Dermis microvascular lymphatic vessel endothelial cell (primary cell): Measurements from ENCODE around the gene SPRYD3. TPM values are rescaled to one million over a fixed set of nuclear protein-coding genes. Genes with fewer than 3 reads are reported as not detected.
"Not testable (repeated sequence)": the region's sequence is repeated elsewhere in the genome, so short reads cannot be mapped to it uniquely, and the experiment has no call there.

Experiments used
- DNase-seq, 2 donors: peaks; one replicate each; pipeline versions ENCODE4 v3.0.0 to v3.0.0-alpha.2; 2010; ENCODE audit warnings: low read depth in 2 of 2
- total RNA-seq: library from RNA; depleted of rRNA; stranded (reverse); fragments of >200 nt; gene quantifications from 2 replicates; pipeline ENCODE4 v1.2.1, GENCODE V29; 2014

The SPRYD3 gene
- 9.8 and 15.4 TPM in 2 replicates for total RNA-seq

- DNase-seq, result peak; percentile 79 to 98
These were observed at the start of gene SPRYD3 for GRCh38 chr12:53079226-53080117. Gene SPRYD3, minus strand, starts transcription at chr12:53079390. Its CDS starts 57 bp downstream, at chr12:53079333.

GRCh38 chr12:53127169-53127568 lies 48.0 kb upstream of the SPRYD3 start:
- no peak for DNase-seq

GRCh38 chr12:53124352-53124723 lies 45.1 kb upstream of the SPRYD3 start:
- DNase-seq, result no peak

- no peak for DNase-seq
These were observed 44.6 kb upstream of the SPRYD3 start for GRCh38 chr12:53123578-53124351.

GRCh38 chr12:53122961-53123468 lies 43.8 kb upstream of the SPRYD3 start:
- DNase-seq, result no peak

GRCh38 chr12:53120685-53121525 lies 41.7 kb upstream of the SPRYD3 start:
- DNase-seq, result no peak

GRCh38 chr12:53118751-53119300 lies 39.6 kb upstream of the SPRYD3 start:
- no peak for DNase-seq

- no peak for DNase-seq
These were observed 36.9 kb upstream of the SPRYD3 start for GRCh38 chr12:53115891-53116648.

GRCh38 chr12:53115112-53115890 lies 36.1 kb upstream of the SPRYD3 start:
- DNase-seq, result no peak

- no peak for DNase-seq
These were observed 34.8 kb upstream of the SPRYD3 start for GRCh38 chr12:53113951-53114350.

GRCh38 chr12:53113136-53113705 lies 34.0 kb upstream of the SPRYD3 start:
- DNase-seq, result no peak

- not testable (repeated sequence) for DNase-seq
These were observed 33.2 kb upstream of the SPRYD3 start for GRCh38 chr12:53112431-53112830.

- no peak for DNase-seq
These were observed 27.9 kb upstream of the SPRYD3 start for GRCh38 chr12:53107122-53107521.

- DNase-seq, result no peak
These were observed 26.7 kb upstream of the SPRYD3 start for GRCh38 chr12:53105712-53106439.

GRCh38 chr12:53105256-53105655 lies 26.1 kb upstream of the SPRYD3 start:
- DNase-seq, result no peak

- DNase-seq, result no peak
These were observed 24.7 kb upstream of the SPRYD3 start for GRCh38 chr12:53103860-53104305.

- no peak for DNase-seq
These were observed 24.0 kb upstream of the SPRYD3 start, which contains the start of gene SOAT2 for GRCh38 chr12:53102883-53103807. Gene SOAT2, plus strand, starts transcription at chr12:53103486. Its CDS starts 92 bp downstream, at chr12:53103578.
